Naive thymus-derived CD4-positive, alpha-beta T cell (primary cell): ENCODE measurements around the gene PHACTR4. TPM values are rescaled to one million over a fixed set of nuclear protein-coding genes. Genes with fewer than 3 reads are reported as not detected.
"Not testable (repeated sequence)": the region's sequence is repeated elsewhere in the genome, so short reads cannot be mapped to it uniquely, and the experiment has no call there.

Experiments
- ATAC-seq: fragments of 150-1000 bp; cut with Tn5 transposase; 2 replicates; pipeline ENCODE4 v1.10.0; 2021; ENCODE audit warnings: mild to moderate bottlenecking, moderate library complexity
- CTCF ChIA-PET: fragments of 350-600 bp; sonication (Branson Sonifier 250); formaldehyde crosslinking; loops from one replicate; lab custom pipeline; 2021; ENCODE audit warnings: antibody characterized with exemption; lab: Charles Lee
- POLR2A ChIA-PET: fragments of 350-600 bp; sonication (Branson Sonifier 250); formaldehyde crosslinking; loops from one replicate; lab custom pipeline; 2021; ENCODE audit warnings: antibody characterized with exemption, inconsistent platforms; lab: Charles Lee
- DNase-seq, 9 donors: peaks; one replicate each; pipeline versions ENCODE4 v3.0.0 to v3.0.0-alpha.2; 2020 to 2022; ENCODE audit warnings: mixed read lengths in 1 of 9
- H3K27ac ChIP-seq: one replicate; pipeline ENCODE4 v1.7.0; 2013; ENCODE audit warnings: mild to moderate bottlenecking, low read depth, low read length, moderate library complexity
- H3K27me3 ChIP-seq, 2 donors: one replicate each; pipeline ENCODE4 v1.7.0; 2013; ENCODE audit warnings: low read length in 2 of 2, mild to moderate bottlenecking in 2 of 2, moderate library complexity in 2 of 2; ENCODE audit not compliant: control insufficient read depth in 2 of 2, insufficient read depth in 2 of 2
- H3K36me3 ChIP-seq, 3 experiments: 1 replicate in 2 of 3; 2 replicates in 1 of 3; pipeline ENCODE4 v1.7.0; 2013; ENCODE audit warnings: low read length in 3 of 3, mild to moderate bottlenecking in 3 of 3, moderate library complexity in 1 of 3; ENCODE audit not compliant: insufficient read depth in 3 of 3, control insufficient read depth in 2 of 3
- H3K4me1 ChIP-seq, 2 donors: one replicate each; pipeline ENCODE4 v1.7.0; 2013; ENCODE audit warnings: low read length in 2 of 2, mild to moderate bottlenecking in 2 of 2, moderate library complexity in 1 of 2; ENCODE audit not compliant: control insufficient read depth in 2 of 2, insufficient read depth in 2 of 2
- H3K4me3 ChIP-seq: 2 replicates; pipeline ENCODE4 v1.7.0; 2013; ENCODE audit warnings: mild to moderate bottlenecking, low read length
- H3K9me3 ChIP-seq, 3 experiments: 1 replicate in 2 of 3; 2 replicates in 1 of 3; pipeline ENCODE4 v1.7.0; 2013; ENCODE audit warnings: low read length in 3 of 3; ENCODE audit not compliant: control insufficient read depth in 2 of 3
- H3K27ac Mint-ChIP-seq, 9 donors: one replicate each; pipeline ENCODE4 v1.8.0; 2020 to 2022; ENCODE audit warnings: mixed read lengths in 9 of 9, mild to moderate bottlenecking in 8 of 9, moderate library complexity in 5 of 9, inconsistent platforms in 2 of 9
- H3K27me3 Mint-ChIP-seq, 5 donors: one replicate each; pipeline ENCODE4 v1.8.0; 2021 to 2022; ENCODE audit warnings: mixed read lengths in 5 of 5, mild to moderate bottlenecking in 1 of 5
- H3K36me3 Mint-ChIP-seq, 5 donors: one replicate each; pipeline ENCODE4 v1.8.0; 2020 to 2022; ENCODE audit warnings: mixed read lengths in 5 of 5, mild to moderate bottlenecking in 3 of 5, inconsistent platforms in 1 of 5
- H3K4me1 Mint-ChIP-seq, 7 donors: one replicate each; pipeline ENCODE4 v1.8.0; 2020 to 2022; ENCODE audit warnings: mixed read lengths in 7 of 7, mild to moderate bottlenecking in 3 of 7, inconsistent platforms in 1 of 7
- H3K4me3 Mint-ChIP-seq, 10 donors: one replicate each; pipeline ENCODE4 v1.8.0; 2020 to 2022; ENCODE audit warnings: mild to moderate bottlenecking in 10 of 10, mixed read lengths in 10 of 10, moderate library complexity in 6 of 10, inconsistent platforms in 2 of 10
- H3K9me3 Mint-ChIP-seq, 11 donors: one replicate each; pipeline ENCODE4 v1.8.0; 2020 to 2022; ENCODE audit warnings: mixed read lengths in 11 of 11, mild to moderate bottlenecking in 4 of 11, inconsistent platforms in 1 of 11, moderate library complexity in 1 of 11
- intact Hi-C, 2 donors: fragments of 100-400 bp; cut with micrococcal nuclease; formaldehyde crosslinking; loops; one replicate each; pipeline ENCODE4 v1.15.1; 2023
- polyA plus RNA-seq, 2 donors: library from polyadenylated mRNA; unstranded; fragments of 300-500 nt; fragmentation: Illumina TruSeq; gene quantifications; one replicate each; pipeline ENCODE4 v1.2.3, GENCODE V29; 2021
- total RNA-seq, 6 experiments: library from RNA in 5 of 6; stranded (reverse) in 5 of 6; gene quantifications; 1 replicate in 5 of 6; 2 replicates in 1 of 6; pipeline ENCODE4 v1.2.3 and lab custom pipeline; 2021 to 2026

Gene PHACTR4
- total and polyA plus RNA-seq, 7 experiments from 2014 or later: 8.5 to 29.0 (median 23.0) TPM

- ATAC-seq: no peak
- Mint-ChIP-seq H3K9me3 (no peaks in the 10 kb centered on the region), H3K27me3 (no peaks in the 10 kb centered on the region), H3K4me1 (peaks cover 0 to 4% (median 0%) of the 10 kb centered on the region in 7 donors), H3K4me3 (no peak overlapping the region), H3K27ac (no peak overlapping the region), H3K36me3 (peaks cover 0 to 4% (median 4%) of the 10 kb centered on the region in 5 donors)
- ChIA-PET CTCF (interaction anchor here (0.6 kb wide), 2 partner anchors 76 to 507 kb away, joined by 3 to 4 read pairs; no protein-coding TSS in a partner anchor), POLR2A (interaction anchor here (0.6 to 0.7 kb wide), 4 partner anchors 47 to 876 kb away, joined by 3 to 4 read pairs (median 4); no protein-coding TSS in a partner anchor)
- Histone ChIP-seq H3K27me3 (no peaks in the 10 kb centered on the region), H3K27ac (no peak overlapping the region), H3K36me3 (peaks cover 0 to 5% (median 0%) of the 10 kb centered on the region in 3 experiments), H3K4me1 (no peaks in the 10 kb centered on the region), H3K4me3 (no peak overlapping the region), H3K9me3 (no peaks in the 10 kb centered on the region)
- intact Hi-C loops: no loop called here
- DNase-seq: no peak
Observed at GRCh38 chr1:28340221-28340974, 29.1 kb upstream of the PHACTR4 start.

- intact Hi-C loops: no loop called here
- Histone ChIP-seq H3K9me3 (no peaks in the 10 kb centered on the region), H3K36me3 (no peaks in the 10 kb centered on the region), H3K4me3 (no peak overlapping the region), H3K27ac (no peak overlapping the region), H3K27me3 (no peaks in the 10 kb centered on the region), H3K4me1 (no peaks in the 10 kb centered on the region)
- Mint-ChIP-seq H3K4me3 (no peak overlapping the region), H3K36me3 (no peaks in the 10 kb centered on the region), H3K9me3 (no peaks in the 10 kb centered on the region), H3K4me1 (peaks cover 0 to 9% (median 0%) of the 10 kb centered on the region in 7 donors), H3K27ac (no peak overlapping the region), H3K27me3 (no peaks in the 10 kb centered on the region)
- ATAC-seq: no peak
- no peak for DNase-seq
- ChIA-PET CTCF (interaction anchor here (0.9 kb wide), 1 partner anchor 19 kb away, joined by 6 read pairs; no protein-coding TSS in a partner anchor), POLR2A (no interaction called here)
Observed at GRCh38 chr1:28341591-28341990, 27.9 kb upstream of the PHACTR4 start.

- intact Hi-C loops: no loop called here
- H3K4me3 Mint-ChIP-seq: no peak overlapping the region
- Histone ChIP-seq H3K36me3 (no peaks in the 10 kb centered on the region), H3K9me3 (no peaks in the 10 kb centered on the region), H3K4me3 (no peak overlapping the region), H3K27me3 (no peaks in the 10 kb centered on the region), H3K27ac (no peak overlapping the region), H3K4me1 (no peaks in the 10 kb centered on the region)
- H3K27me3 Mint-ChIP-seq: no peaks in the 10 kb centered on the region
- ChIA-PET CTCF (no interaction called here), POLR2A (interaction anchor here (0.8 to 1.0 kb wide), 2 partner anchors 12 to 15 kb away, joined by 3 to 4 read pairs; partner anchors contain the start of gene MED18)
- no peak for DNase-seq
- H3K36me3 Mint-ChIP-seq: no peaks in the 10 kb centered on the region
- no peak overlapping the region for H3K27ac Mint-ChIP-seq
- no peaks in the 10 kb centered on the region for H3K9me3 Mint-ChIP-seq
- ATAC-seq: no peak
- H3K4me1 Mint-ChIP-seq: peaks cover 0 to 9% (median 0%) of the 10 kb centered on the region in 7 donors
Observed at GRCh38 chr1:28343405-28343804, 26.1 kb upstream of the PHACTR4 start.

- intact Hi-C loops, H3K9me3 ChIP-seq, H3K4me1 ChIP-seq, H3K36me3 Mint-ChIP-seq, H3K27ac ChIP-seq, H3K9me3 Mint-ChIP-seq, H3K4me3 Mint-ChIP-seq, DNase-seq, H3K4me3 ChIP-seq, H3K27ac Mint-ChIP-seq, H3K4me1 Mint-ChIP-seq, H3K27me3 Mint-ChIP-seq, H3K27me3 ChIP-seq, ATAC-seq, H3K36me3 ChIP-seq: not testable (repeated sequence)
- ChIA-PET CTCF (interaction anchor here (0.6 to 1.0 kb wide), 7 partner anchors 10 to 597 kb away, joined by 3 to 5 read pairs (median 3); no protein-coding TSS in a partner anchor), POLR2A (interaction anchor here (0.6 to 0.9 kb wide), 2 partner anchors 9 to 231 kb away, joined by 3 read pairs; no protein-coding TSS in a partner anchor)
Observed at GRCh38 chr1:28353248-28353810, 16.2 kb upstream of the PHACTR4 start.

- no peak overlapping the region for H3K4me3 ChIP-seq
- ATAC-seq: no peak
- Mint-ChIP-seq H3K4me1 (peaks cover 0 to 3% (median 0%) of the 10 kb centered on the region in 7 donors), H3K4me3 (no peak overlapping the region), H3K27me3 (no peaks in the 10 kb centered on the region), H3K36me3 (no peaks in the 10 kb centered on the region), H3K9me3 (peaks cover 0 to 1% (median 0%) of the 10 kb centered on the region in 11 donors), H3K27ac (no peak overlapping the region)
- no peaks in the 10 kb centered on the region for H3K36me3 ChIP-seq
- ChIA-PET CTCF (interaction anchor here (0.6 to 1.5 kb wide), 3 partner anchors 9 to 596 kb away, joined by 3 to 6 read pairs (median 5); no protein-coding TSS in a partner anchor), POLR2A (no interaction called here)
- no peak for DNase-seq
- no peaks in the 10 kb centered on the region for H3K27me3 ChIP-seq
- H3K27ac ChIP-seq: no peak overlapping the region
- no peaks in the 10 kb centered on the region for H3K4me1 ChIP-seq
- intact Hi-C loops: no loop called here
- H3K9me3 ChIP-seq: no peaks in the 10 kb centered on the region
Observed at GRCh38 chr1:28354121-28354520, 15.4 kb upstream of the PHACTR4 start.

GRCh38 chr1:28358716-28359115 is 10.8 kb upstream of the PHACTR4 start:
- Histone ChIP-seq H3K27me3 (no peaks in the 10 kb centered on the region), H3K36me3 (no peaks in the 10 kb centered on the region), H3K4me3 (no peak overlapping the region), H3K27ac (no peak overlapping the region), H3K4me1 (no peaks in the 10 kb centered on the region), H3K9me3 (no peaks in the 10 kb centered on the region)
- ATAC-seq (no peak), DNase-seq (no peak)
- Mint-ChIP-seq H3K9me3 (peaks cover 0 to 1% (median 0%) of the 10 kb centered on the region in 11 donors), H3K4me1 (peaks cover 0 to 7% (median 2%) of the 10 kb centered on the region in 7 donors), H3K36me3 (no peaks in the 10 kb centered on the region), H3K27ac (no peak overlapping the region), H3K27me3 (peaks cover 0 to 9% (median 0%) of the 10 kb centered on the region in 5 donors), H3K4me3 (no peak overlapping the region)
- ChIA-PET POLR2A (interaction anchor here (0.7 kb wide), 1 partner anchor 477 kb away, joined by 3 read pairs; no protein-coding TSS in a partner anchor), CTCF (interaction anchor here (0.5 to 4.0 kb wide), 7 partner anchors 12 to 523 kb away, joined by 3 to 29 read pairs (median 3); no protein-coding TSS in a partner anchor)
- intact Hi-C loops: loop anchor here (1.0 to 2.0 kb wide), 3 partner anchors 110 to 519 kb away; no protein-coding TSS in a partner anchor
